Esophagus muscularis mucosa (tissue), 4 donors: ENCODE results near the gene MINK1. TPM values are rescaled to one million over a fixed set of nuclear protein-coding genes. Genes with fewer than 3 reads are reported as not detected.

ENCODE experiments used
- DNase-seq: peaks from one replicate; pipeline ENCODE4 v3.0.0-alpha.2; 2017; ENCODE audit errors: extremely low spot score
- H3K27ac ChIP-seq, 4 donors: fragments of 200-600 bp; sonication (generic); replicated peaks in 1 of 4; 1 replicate in 3 of 4; 2 replicates in 1 of 4; pipeline ENCODE4 v1.5.1; 2016 to 2019; ENCODE audit warnings: mild to moderate bottlenecking in 1 of 4
- H3K27me3 ChIP-seq, 4 donors: fragments of 200-600 bp; sonication (generic); one replicate each; pipeline versions ENCODE4 v1.5.1 to v1.6.0; 2016 to 2019
- H3K36me3 ChIP-seq, 4 donors: fragments of 200-600 bp; sonication (generic); one replicate each; pipeline ENCODE4 v1.5.1; 2016 to 2019
- H3K4me1 ChIP-seq, 4 donors: fragments of 200-600 bp; sonication (generic); one replicate each; pipeline ENCODE4 v1.5.1; 2016 to 2019
- H3K4me3 ChIP-seq, 4 donors: fragments of 200-600 bp; sonication (generic); 1 replicate in 2 of 4; 2 replicates in 2 of 4; pipeline ENCODE4 v1.5.1; 2016 to 2019; ENCODE audit warnings: mild to moderate bottlenecking in 4 of 4, moderate library complexity in 1 of 4
- H3K9me3 ChIP-seq, 4 donors: fragments of 200-600 bp; sonication (generic); 1 replicate in 3 of 4; 2 replicates in 1 of 4; pipeline ENCODE4 v1.5.1; 2016 to 2019
- CTCF ChIP-seq, 3 experiments: fragments of 200-600 bp in 2 of 3; fragments of 450-650 bp in 1 of 3; sonication (generic) in 2 of 3; IDR thresholded peaks; one replicate each; pipeline ENCODE4 v1.5.1; 2017 to 2019; ENCODE audit warnings: antibody characterized with exemption in 3 of 3, mild to moderate bottlenecking in 2 of 3, moderate library complexity in 1 of 3
- EP300 ChIP-seq: sonication (generic); formaldehyde crosslinking; IDR thresholded peaks from one replicate; pipeline ENCODE4 v1.6.1; 2017; ENCODE audit warnings: antibody characterized with exemption
- POLR2A ChIP-seq: fragments of 450-650 bp; IDR thresholded peaks from one replicate; pipeline ENCODE4 v1.6.1; 2017; ENCODE audit warnings: antibody characterized with exemption, moderate library complexity, mild to moderate bottlenecking, low read depth
- POLR2AphosphoS5 ChIP-seq, 2 donors: sonication (generic); formaldehyde crosslinking; IDR thresholded peaks; one replicate each; pipeline ENCODE4 v1.6.1; 2017; ENCODE audit warnings: antibody characterized with exemption in 2 of 2
- WGBS: methylation state at CpG from one replicate; pipeline ENCODE4 v1.1.5; 2018; 5-methylcytosine and 5-hydroxymethylcytosine counted together
- intact Hi-C: fragments of 100-400 bp; cut with DNase I; formaldehyde crosslinking; loops from one replicate; pipeline ENCODE4 v1.15.1; 2023
- total RNA-seq, 4 donors: library from RNA; depleted of rRNA; stranded (reverse); fragments of >200 nt; gene quantifications; one replicate each; pipeline versions ENCODE4 v1.1.0 to v1.2.1, GENCODE V29; 2016

The MINK1 gene
- total RNA-seq, 4 donors from 2014 or later: 28.8 to 55.2 (median 38.8) TPM

GRCh38 chr17:4928881-4929280, 95.7 kb downstream of the MINK1 start:
- TF ChIP-seq POLR2AphosphoS5 (IDR thresholded peaks at IDR 0.05) (no peak), POLR2A (no peak), EP300 (no peak), CTCF (IDR thresholded peaks at IDR 0.05) (no peak)
- H3K27ac ChIP-seq: no peak overlapping the region
- 97% methylated on average over 18 of the region's 18 CpGs for WGBS
- H3K9me3 ChIP-seq: no peaks in the 10 kb centered on the region
- peaks cover 3 to 6% (median 4%) of the 10 kb centered on the region in 4 donors for H3K4me1 ChIP-seq
- no peaks in the 10 kb centered on the region for H3K36me3 ChIP-seq
- no peaks in the 10 kb centered on the region for H3K27me3 ChIP-seq
- no peak for DNase-seq
- no peak overlapping the region for H3K4me3 ChIP-seq
- intact Hi-C loops: no loop called here

GRCh38 chr17:4931963-4932362, 98.8 kb downstream of the MINK1 start, which contains the start of gene GP1BA:
Gene GP1BA, plus strand, starts transcription at chr17:4932277. Its CDS starts 328 bp downstream, at chr17:4932605.
- no peak for DNase-seq
- no peak within 1 kb of the TSS for H3K4me3 ChIP-seq
- intact Hi-C loops: no loop called here
- 77% methylated on average over 12 of the region's 14 CpGs for WGBS
- no peak within 1 kb of the TSS for H3K27ac ChIP-seq
- TF ChIP-seq POLR2A (no peak), POLR2AphosphoS5 (IDR thresholded peaks at IDR 0.05) (no peak), EP300 (no peak), CTCF (IDR thresholded peaks at IDR 0.05) (no peak)
- peaks cover 0 to 15% (median 10%) of the 10 kb centered on the region in 4 donors for H3K36me3 ChIP-seq
- H3K9me3 ChIP-seq: no peaks in the 10 kb centered on the region
- peaks cover 11 to 15% (median 13%) of the 10 kb centered on the region in 4 donors for H3K4me1 ChIP-seq
- H3K27me3 ChIP-seq: no peaks in the 10 kb centered on the region

DNA sequence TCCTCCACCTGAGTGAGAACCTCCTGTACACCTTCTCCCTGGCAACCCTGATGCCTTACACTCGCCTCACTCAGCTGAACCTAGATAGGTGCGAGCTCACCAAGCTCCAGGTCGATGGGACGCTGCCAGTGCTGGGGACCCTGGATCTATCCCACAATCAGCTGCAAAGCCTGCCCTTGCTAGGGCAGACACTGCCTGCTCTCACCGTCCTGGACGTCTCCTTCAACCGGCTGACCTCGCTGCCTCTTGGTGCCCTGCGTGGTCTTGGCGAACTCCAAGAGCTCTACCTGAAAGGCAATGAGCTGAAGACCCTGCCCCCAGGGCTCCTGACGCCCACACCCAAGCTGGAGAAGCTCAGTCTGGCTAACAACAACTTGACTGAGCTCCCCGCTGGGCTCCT, 99.6 kb downstream of the MINK1 start:
- no peak for DNase-seq
- 96% methylated on average over 7 of the region's 12 CpGs for WGBS
- peaks cover 7 to 23% (median 18%) of the 10 kb centered on the region in 4 donors for H3K36me3 ChIP-seq
- no peak overlapping the region for H3K4me3 ChIP-seq
- H3K27ac ChIP-seq: no peak overlapping the region
- no peaks in the 10 kb centered on the region for H3K9me3 ChIP-seq
- intact Hi-C loops: no loop called here
- TF ChIP-seq POLR2AphosphoS5 (IDR thresholded peaks at IDR 0.05): no peak
- no peak for TF ChIP-seq EP300
- no peak for TF ChIP-seq CTCF (IDR thresholded peaks at IDR 0.05)
- no peak for TF ChIP-seq POLR2A
- H3K27me3 ChIP-seq: no peaks in the 10 kb centered on the region
- H3K4me1 ChIP-seq: peaks cover 13 to 20% (median 17%) of the 10 kb centered on the region in 4 donors

DNA sequence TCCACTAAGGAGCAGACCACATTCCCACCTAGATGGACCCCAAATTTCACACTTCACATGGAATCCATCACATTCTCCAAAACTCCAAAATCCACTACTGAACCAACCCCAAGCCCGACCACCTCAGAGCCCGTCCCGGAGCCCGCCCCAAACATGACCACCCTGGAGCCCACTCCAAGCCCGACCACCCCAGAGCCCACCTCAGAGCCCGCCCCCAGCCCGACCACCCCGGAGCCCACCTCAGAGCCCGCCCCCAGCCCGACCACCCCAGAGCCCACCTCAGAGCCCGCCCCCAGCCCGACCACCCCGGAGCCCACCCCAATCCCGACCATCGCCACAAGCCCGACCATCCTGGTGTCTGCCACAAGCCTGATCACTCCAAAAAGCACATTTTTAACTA, 100.5 kb downstream of the MINK1 start:
- Histone ChIP-seq H3K4me1 (peaks cover 22 to 29% (median 26%) of the 10 kb centered on the region in 4 donors), H3K4me3 (no peak overlapping the region), H3K36me3 (peaks cover 12 to 30% (median 24%) of the 10 kb centered on the region in 4 donors), H3K9me3 (no peaks in the 10 kb centered on the region), H3K27me3 (no peaks in the 10 kb centered on the region), H3K27ac (peak overlapping the region in 1 of 4 donors; percentile 12)
- TF ChIP-seq CTCF (IDR thresholded peaks at IDR 0.05): no peak
- TF ChIP-seq POLR2AphosphoS5 (IDR thresholded peaks at IDR 0.05): no peak
- no peak for TF ChIP-seq EP300
- TF ChIP-seq POLR2A: no peak
- WGBS: 83% methylated on average over 10 of the region's 16 CpGs
- no peak for DNase-seq
- intact Hi-C loops: no loop called here
